ENCODE results near the gene UFSP1.
A peak's percentile ranks its signal among the peaks of the same experiment; 100 is the strongest.

UFSP1 gene

GRCh38 chr7:100892364-100893317 is 3.1 kb upstream of the UFSP1 start:
- Histone ChIP-seq H3K27me3 (replicated peaks in 2 of 5; ENCODE audit: control insufficient read depth in 4 of 5, insufficient read depth in 5 of 5, low read length in 4 of 5) (peaks cover 1 to 61% (median 21%) of the 10 kb centered on the region in 5 experiments), H3K4me3 (ENCODE audit: control insufficient read depth in 1 of 7, extremely low read depth in 1 of 7, insufficient read depth in 4 of 7, low read depth in 2 of 7, low read length in 6 of 7) (no peak overlapping the region), H3K36me3 (ENCODE audit: control insufficient read depth in 4 of 4, insufficient read depth in 4 of 4, low read length in 3 of 4) (peaks cover 0 to 13% (median 5%) of the 10 kb centered on the region in 4 experiments), H3K4me1 (ENCODE audit: control extremely low read depth in 1 of 4, control insufficient read depth in 4 of 4, insufficient read depth in 4 of 4, low read length in 3 of 4) (peaks cover 4 to 59% (median 54%) of the 10 kb centered on the region in 4 experiments), H3K9me3 (ENCODE audit: control extremely low read depth in 1 of 5, control insufficient read depth in 4 of 5, insufficient read depth in 2 of 5, low read depth in 1 of 5, low read length in 4 of 5) (no peaks in the 10 kb centered on the region), H3K27ac (ENCODE audit: insufficient read depth in 1 of 2, low read depth in 1 of 2, low read length in 2 of 2, poor library complexity in 1 of 2, severe bottlenecking in 2 of 2) (no peak overlapping the region)
- 92% methylated on average over 36 of the region's 44 CpGs for WGBS (ENCODE audit: insufficient coverage)
- ChIA-PET CTCF (interaction anchor here (1.0 kb wide), 1 partner anchor 185 kb away, joined by 3 read pairs; no protein-coding TSS in a partner anchor), POLR2A (no interaction called here)
- DNase-seq: no peak

GRCh38 chr7:100891568-100892247 is 2.2 kb upstream of the UFSP1 start:
- CTCF ChIA-PET: interaction anchor here (1.0 kb wide), 2 partner anchors 17 to 186 kb away, joined by 3 read pairs; partner anchors contain the start of gene SRRT
- H3K27ac ChIP-seq (ENCODE audit: insufficient read depth in 1 of 2, low read depth in 1 of 2, low read length in 2 of 2, poor library complexity in 1 of 2, severe bottlenecking in 2 of 2): no peak overlapping the region
- H3K9me3 ChIP-seq (ENCODE audit: control extremely low read depth in 1 of 5, control insufficient read depth in 4 of 5, insufficient read depth in 2 of 5, low read depth in 1 of 5, low read length in 4 of 5): no peaks in the 10 kb centered on the region
- no peak for DNase-seq
- peak overlapping the region in 2 of 7 experiments; percentile 75 to 79 for H3K4me3 ChIP-seq (ENCODE audit: control insufficient read depth in 1 of 7, extremely low read depth in 1 of 7, insufficient read depth in 4 of 7, low read depth in 2 of 7, low read length in 6 of 7)
- peaks cover 4 to 66% (median 61%) of the 10 kb centered on the region in 4 experiments for H3K4me1 ChIP-seq (ENCODE audit: control extremely low read depth in 1 of 4, control insufficient read depth in 4 of 4, insufficient read depth in 4 of 4, low read length in 3 of 4)
- H3K27me3 ChIP-seq (replicated peaks in 2 of 5; ENCODE audit: control insufficient read depth in 4 of 5, insufficient read depth in 5 of 5, low read length in 4 of 5): peaks cover 0 to 53% (median 21%) of the 10 kb centered on the region in 5 experiments
- POLR2A ChIA-PET: no interaction called here
- peaks cover 0 to 21% (median 9%) of the 10 kb centered on the region in 4 experiments for H3K36me3 ChIP-seq (ENCODE audit: control insufficient read depth in 4 of 4, insufficient read depth in 4 of 4, low read length in 3 of 4)
- WGBS (ENCODE audit: insufficient coverage): 91% methylated on average over 5 of the region's 8 CpGs

- peaks cover 3 to 29% (median 17%) of the 10 kb centered on the region in 4 experiments for H3K36me3 ChIP-seq (ENCODE audit: control insufficient read depth in 4 of 4, insufficient read depth in 4 of 4, low read length in 3 of 4)
- H3K4me1 ChIP-seq (ENCODE audit: control extremely low read depth in 1 of 4, control insufficient read depth in 4 of 4, insufficient read depth in 4 of 4, low read length in 3 of 4): peaks cover 4 to 66% (median 62%) of the 10 kb centered on the region in 4 experiments
- no peak overlapping the region for H3K27ac ChIP-seq (ENCODE audit: insufficient read depth in 1 of 2, low read depth in 1 of 2, low read length in 2 of 2, poor library complexity in 1 of 2, severe bottlenecking in 2 of 2)
- ChIA-PET POLR2A (interaction anchor here (0.6 to 1.6 kb wide), 2 partner anchors 16 to 413 kb away, joined by 3 to 8 read pairs; partner anchors contain the start of gene SRRT), CTCF (interaction anchor here (1.0 to 1.7 kb wide), 2 partner anchors 16 to 171 kb away, joined by 3 to 4 read pairs; partner anchors contain the start of gene SRRT)
- peak overlapping the region in 6 of 7 experiments; percentile 39 to 79 (median 70) for H3K4me3 ChIP-seq (ENCODE audit: control insufficient read depth in 1 of 7, extremely low read depth in 1 of 7, insufficient read depth in 4 of 7, low read depth in 2 of 7, low read length in 6 of 7)
- H3K9me3 ChIP-seq (ENCODE audit: control extremely low read depth in 1 of 5, control insufficient read depth in 4 of 5, insufficient read depth in 2 of 5, low read depth in 1 of 5, low read length in 4 of 5): no peaks in the 10 kb centered on the region
- 9% methylated on average over 27 of the region's 43 CpGs for WGBS (ENCODE audit: insufficient coverage)
- peaks cover 0 to 45% (median 15%) of the 10 kb centered on the region in 5 experiments for H3K27me3 ChIP-seq (replicated peaks in 2 of 5; ENCODE audit: control insufficient read depth in 4 of 5, insufficient read depth in 5 of 5, low read length in 4 of 5)
- no peak for DNase-seq
Measured at GRCh38 chr7:100890653-100891567, 1.4 kb upstream of the UFSP1 start.

- CTCF ChIA-PET: interaction anchor here (0.7 to 2.6 kb wide), 6 partner anchors 10 to 36 kb away, joined by 3 to 20 read pairs (median 5); partner anchors contain the start of genes SLC12A9 and SRRT
- H3K27ac ChIP-seq (ENCODE audit: insufficient read depth in 1 of 2, low read depth in 1 of 2, low read length in 2 of 2, poor library complexity in 1 of 2, severe bottlenecking in 2 of 2): peak overlapping the region in 1 of 2 experiments; percentile 58
- POLR2A ChIA-PET: interaction anchor here (1.0 kb wide), 2 partner anchors 13 to 24 kb away, joined by 3 to 7 read pairs; partner anchors contain the start of gene SRRT
- H3K9me3 ChIP-seq (ENCODE audit: control extremely low read depth in 1 of 5, control insufficient read depth in 4 of 5, insufficient read depth in 2 of 5, low read depth in 1 of 5, low read length in 4 of 5): no peaks in the 10 kb centered on the region
- peak overlapping the region in 6 of 7 experiments; percentile 54 to 79 (median 72) for H3K4me3 ChIP-seq (ENCODE audit: control insufficient read depth in 1 of 7, extremely low read depth in 1 of 7, insufficient read depth in 4 of 7, low read depth in 2 of 7, low read length in 6 of 7)
- H3K36me3 ChIP-seq (ENCODE audit: control insufficient read depth in 4 of 4, insufficient read depth in 4 of 4, low read length in 3 of 4): peaks cover 10 to 54% (median 37%) of the 10 kb centered on the region in 4 experiments
- no peak for DNase-seq
- peaks cover 4 to 61% (median 55%) of the 10 kb centered on the region in 4 experiments for H3K4me1 ChIP-seq (ENCODE audit: control extremely low read depth in 1 of 4, control insufficient read depth in 4 of 4, insufficient read depth in 4 of 4, low read length in 3 of 4)
- peaks cover 0 to 25% (median 6%) of the 10 kb centered on the region in 5 experiments for H3K27me3 ChIP-seq (replicated peaks in 2 of 5; ENCODE audit: control insufficient read depth in 4 of 5, insufficient read depth in 5 of 5, low read length in 4 of 5)
- WGBS (ENCODE audit: insufficient coverage): 93% methylated on average over 17 of the region's 18 CpGs
Measured at GRCh38 chr7:100888291-100888987, 1.1 kb downstream of the UFSP1 start.

- H3K36me3 ChIP-seq (ENCODE audit: control insufficient read depth in 4 of 4, insufficient read depth in 4 of 4, low read length in 3 of 4): peaks cover 10 to 61% (median 44%) of the 10 kb centered on the region in 4 experiments
- H3K27me3 ChIP-seq (replicated peaks in 2 of 5; ENCODE audit: control insufficient read depth in 4 of 5, insufficient read depth in 5 of 5, low read length in 4 of 5): peaks cover 0 to 19% (median 5%) of the 10 kb centered on the region in 5 experiments
- peaks cover 4 to 63% (median 55%) of the 10 kb centered on the region in 4 experiments for H3K4me1 ChIP-seq (ENCODE audit: control extremely low read depth in 1 of 4, control insufficient read depth in 4 of 4, insufficient read depth in 4 of 4, low read length in 3 of 4)
- H3K27ac ChIP-seq (ENCODE audit: insufficient read depth in 1 of 2, low read depth in 1 of 2, low read length in 2 of 2, poor library complexity in 1 of 2, severe bottlenecking in 2 of 2): peak overlapping the region in 1 of 2 experiments; percentile 15
- POLR2A ChIA-PET: interaction anchor here (1.0 kb wide), 2 partner anchors 13 to 24 kb away, joined by 3 to 7 read pairs; partner anchors contain the start of gene SRRT
- no peaks in the 10 kb centered on the region for H3K9me3 ChIP-seq (ENCODE audit: control extremely low read depth in 1 of 5, control insufficient read depth in 4 of 5, insufficient read depth in 2 of 5, low read depth in 1 of 5, low read length in 4 of 5)
- DNase-seq: peak; percentile 86 to 92 (median 87)
- H3K4me3 ChIP-seq (ENCODE audit: control insufficient read depth in 1 of 7, extremely low read depth in 1 of 7, insufficient read depth in 4 of 7, low read depth in 2 of 7, low read length in 6 of 7): peak overlapping the region in 4 of 7 experiments; percentile 4 to 52 (median 18)
- CTCF ChIA-PET: interaction anchor here (0.5 to 2.6 kb wide), 8 partner anchors 9 to 182 kb away, joined by 3 to 20 read pairs (median 4); partner anchors contain the start of genes POP7, SLC12A9 and SRRT
- 0% methylated on average over 7 of the region's 21 CpGs for WGBS (ENCODE audit: insufficient coverage)
Measured at GRCh38 chr7:100887516-100888290, 1.8 kb downstream of the UFSP1 start.

Data from common myeloid progenitor, CD34-positive (primary cell).